ENCODE measurements around the gene ZDHHC14.

GRCh38 chr6:157541618-157542413 is 160.8 kb downstream of the ZDHHC14 start:
- TF ChIP-seq SUZ12 (IDR thresholded peaks at IDR 0.05; ENCODE audit: extremely low read depth, insufficient read depth, insufficient read length) (no peak), YY1 (IDR thresholded peaks at IDR 0.05; ENCODE audit: insufficient read depth, insufficient read length) (no peak)
